ENCODE measurements around the gene BRSK2.

DNA sequence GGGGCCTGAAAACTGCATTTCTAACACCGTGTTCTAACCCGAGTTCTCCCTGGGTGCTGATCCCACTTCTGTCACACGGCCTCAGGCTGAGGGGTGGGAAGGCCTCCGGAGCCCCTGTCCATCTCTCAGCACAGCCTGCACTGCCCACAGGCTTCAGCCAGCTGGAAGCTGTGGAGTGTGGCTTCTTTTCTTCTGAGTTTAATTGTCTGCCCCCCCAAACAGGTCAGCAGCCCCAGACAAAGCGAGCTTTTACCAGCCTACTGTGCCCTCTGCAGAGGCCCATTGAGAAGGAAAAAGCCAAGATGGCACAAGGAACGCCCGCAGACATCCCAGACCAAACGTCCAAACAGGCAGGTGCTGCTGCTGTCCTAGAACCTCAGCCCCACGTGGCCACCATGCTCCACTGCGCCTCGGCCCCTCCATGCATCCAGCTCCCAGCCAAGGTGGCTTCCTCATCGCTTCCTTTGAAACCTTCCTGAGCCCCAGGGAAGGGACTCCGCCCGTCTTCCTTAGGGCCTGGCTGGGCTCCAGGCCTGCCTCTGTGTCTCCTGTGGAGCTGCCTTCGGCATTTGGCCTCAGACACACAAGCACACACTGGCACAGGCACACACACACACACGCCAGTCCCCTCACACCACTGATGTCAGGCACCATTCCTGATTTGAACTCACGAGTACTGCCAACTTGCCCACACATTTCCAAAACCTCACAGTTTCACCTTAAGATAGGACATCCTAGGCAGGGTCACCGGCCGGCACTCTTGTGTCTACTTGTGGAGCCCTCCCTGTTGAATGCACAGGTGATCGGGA lies 95.2 kb downstream of the BRSK2 start:
- TF ChIP-seq, protein P1, sequence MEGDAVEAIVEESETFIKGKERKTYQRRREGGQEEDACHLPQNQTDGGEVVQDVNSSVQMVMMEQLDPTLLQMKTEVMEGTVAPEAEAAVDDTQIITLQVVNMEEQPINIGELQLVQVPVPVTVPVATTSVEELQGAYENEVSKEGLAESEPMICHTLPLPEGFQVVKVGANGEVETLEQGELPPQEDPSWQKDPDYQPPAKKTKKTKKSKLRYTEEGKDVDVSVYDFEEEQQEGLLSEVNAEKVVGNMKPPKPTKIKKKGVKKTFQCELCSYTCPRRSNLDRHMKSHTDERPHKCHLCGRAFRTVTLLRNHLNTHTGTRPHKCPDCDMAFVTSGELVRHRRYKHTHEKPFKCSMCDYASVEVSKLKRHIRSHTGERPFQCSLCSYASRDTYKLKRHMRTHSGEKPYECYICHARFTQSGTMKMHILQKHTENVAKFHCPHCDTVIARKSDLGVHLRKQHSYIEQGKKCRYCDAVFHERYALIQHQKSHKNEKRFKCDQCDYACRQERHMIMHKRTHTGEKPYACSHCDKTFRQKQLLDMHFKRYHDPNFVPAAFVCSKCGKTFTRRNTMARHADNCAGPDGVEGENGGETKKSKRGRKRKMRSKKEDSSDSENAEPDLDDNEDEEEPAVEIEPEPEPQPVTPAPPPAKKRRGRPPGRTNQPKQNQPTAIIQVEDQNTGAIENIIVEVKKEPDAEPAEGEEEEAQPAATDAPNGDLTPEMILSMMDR (IDR thresholded peaks at IDR 0.05), result no peak
- TF ChIP-seq FOXJ3 (CRISPR knock-in tag; IDR thresholded peaks at IDR 0.05) (no peak), POLR2AphosphoS5 (IDR thresholded peaks at IDR 0.05; ENCODE audit: low read depth, low read length) (no peak), EP300 (IDR thresholded peaks at IDR 0.05; ENCODE audit: borderline replicate concordance in 1 of 2, low read depth in 1 of 2, low read length in 1 of 2) (no peak), RXRA (IDR thresholded peaks at IDR 0.05; ENCODE audit: borderline replicate concordance, low read depth) (no peak), EZH2phosphoT487 (IDR thresholded peaks at IDR 0.05; ENCODE audit: borderline replicate concordance, low read depth) (no peak), RFX5 (IDR thresholded peaks at IDR 0.05; ENCODE audit: low read length) (no peak)
- TF ChIP-seq, protein P2, sequence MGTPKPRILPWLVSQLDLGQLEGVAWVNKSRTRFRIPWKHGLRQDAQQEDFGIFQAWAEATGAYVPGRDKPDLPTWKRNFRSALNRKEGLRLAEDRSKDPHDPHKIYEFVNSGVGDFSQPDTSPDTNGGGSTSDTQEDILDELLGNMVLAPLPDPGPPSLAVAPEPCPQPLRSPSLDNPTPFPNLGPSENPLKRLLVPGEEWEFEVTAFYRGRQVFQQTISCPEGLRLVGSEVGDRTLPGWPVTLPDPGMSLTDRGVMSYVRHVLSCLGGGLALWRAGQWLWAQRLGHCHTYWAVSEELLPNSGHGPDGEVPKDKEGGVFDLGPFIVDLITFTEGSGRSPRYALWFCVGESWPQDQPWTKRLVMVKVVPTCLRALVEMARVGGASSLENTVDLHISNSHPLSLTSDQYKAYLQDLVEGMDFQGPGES (IDR thresholded peaks at IDR 0.05; ENCODE audit: low read depth, low read length), result no peak
